ENCODE data around the gene TMEM40.
"Not testable (repeated sequence)": the region's sequence is repeated elsewhere in the genome, so short reads cannot be mapped to it uniquely, and the experiment has no call there.

Gene TMEM40

GRCh38 chr3:12751571-12751970 lies 7.5 kb downstream of the TMEM40 start:
- no peak for DNase-seq (ENCODE audit: low spot score)

DNA sequence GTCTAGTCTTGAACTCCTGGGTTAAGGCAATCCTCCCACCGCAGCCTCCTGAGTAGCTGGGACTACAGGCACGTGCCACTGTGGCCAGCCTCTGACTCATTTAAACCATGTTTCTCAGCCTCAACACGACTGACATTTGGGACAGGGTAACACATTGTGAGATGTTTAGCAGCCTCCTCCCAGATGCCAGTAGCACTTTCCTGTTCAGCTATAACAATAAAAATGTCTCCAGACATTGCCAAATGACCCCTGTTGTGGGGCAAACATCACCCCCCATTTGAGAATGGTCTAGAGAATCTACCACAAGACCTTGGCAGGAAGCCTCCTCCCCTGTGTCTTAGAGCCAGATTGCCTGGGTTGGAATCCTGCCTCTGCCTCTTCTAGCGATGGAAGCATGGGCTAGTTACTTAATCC lies 8.4 kb downstream of the TMEM40 start:
- DNase-seq (ENCODE audit: low spot score) = no peak

- DNase-seq (ENCODE audit: low spot score) = no peak
Observed at GRCh38 chr3:12750223-12750622, 8.8 kb downstream of the TMEM40 start.

DNA sequence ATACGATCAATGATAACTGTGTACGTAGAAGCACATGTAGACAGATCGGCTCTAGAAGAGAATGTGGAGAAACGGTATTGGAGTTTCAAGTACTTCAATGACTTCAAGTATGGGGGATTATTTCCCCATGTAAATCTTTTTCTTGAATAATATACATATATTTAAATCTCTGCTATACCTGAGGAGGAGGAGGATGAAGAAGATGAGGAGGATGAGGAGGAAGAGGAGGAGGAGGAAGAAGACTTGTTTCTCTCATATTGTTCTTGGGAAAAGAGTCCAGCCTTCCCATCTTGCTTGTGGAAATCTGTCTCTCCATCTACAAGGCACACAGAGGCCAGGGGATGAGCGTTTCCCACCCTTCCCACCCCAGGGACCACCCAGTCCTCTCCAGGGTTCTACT lies 10.6 kb downstream of the TMEM40 start:
- no peak for DNase-seq (ENCODE audit: low spot score)

GRCh38 chr3:12746419-12746818 lies 12.6 kb downstream of the TMEM40 start:
- no peak for DNase-seq (ENCODE audit: low spot score)

DNA sequence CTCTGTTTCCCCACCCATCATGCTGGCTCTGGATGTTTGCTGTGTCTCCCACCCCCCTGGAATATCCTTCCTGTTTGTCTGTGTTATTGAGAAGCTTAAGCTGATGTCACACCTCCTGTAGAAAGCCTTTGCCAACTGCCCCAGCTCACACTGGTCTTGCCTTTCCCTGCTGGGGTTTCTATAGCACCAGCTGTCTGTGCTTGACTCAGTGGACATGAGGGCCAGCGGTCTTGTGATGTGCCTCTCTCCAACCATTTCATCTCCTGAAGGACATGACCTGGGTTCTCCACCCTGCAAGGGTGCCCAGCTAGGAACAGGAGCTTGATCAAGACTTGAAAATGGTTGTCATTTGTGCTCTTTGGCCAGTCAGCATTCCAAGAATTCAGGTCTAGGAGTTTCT lies 14.7 kb downstream of the TMEM40 start:
- no peak for DNase-seq (ENCODE audit: low spot score)

DNA sequence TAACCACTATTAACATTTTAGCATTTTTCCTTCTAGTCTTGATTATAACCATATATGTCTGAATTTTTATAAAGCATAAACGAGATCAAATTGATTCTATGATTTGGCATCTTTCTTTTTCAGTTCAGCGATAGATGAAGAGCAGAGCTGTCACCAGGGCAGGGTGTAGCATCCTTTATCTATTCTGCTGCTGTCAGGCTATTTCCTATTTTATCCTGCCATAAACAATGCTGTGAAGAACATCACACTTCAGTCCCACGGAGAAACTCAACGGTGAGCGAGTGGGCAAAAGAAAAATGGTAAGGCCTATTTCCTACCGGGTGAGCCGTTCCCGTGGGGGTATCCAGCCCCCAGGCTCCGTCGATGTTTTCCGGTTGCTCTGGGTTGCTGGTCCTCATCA lies 15.5 kb downstream of the TMEM40 start:
- DNase-seq (ENCODE audit: low spot score) = no peak

- no peak for DNase-seq (ENCODE audit: low spot score)
Observed at GRCh38 chr3:12742330-12743107, 16.5 kb downstream of the TMEM40 start.

GRCh38 chr3:12741209-12741608 lies 17.9 kb downstream of the TMEM40 start:
- DNase-seq (ENCODE audit: low spot score) = no peak

GRCh38 chr3:12737833-12738232 lies 21.2 kb downstream of the TMEM40 start:
- no peak for DNase-seq (ENCODE audit: low spot score)

DNA sequence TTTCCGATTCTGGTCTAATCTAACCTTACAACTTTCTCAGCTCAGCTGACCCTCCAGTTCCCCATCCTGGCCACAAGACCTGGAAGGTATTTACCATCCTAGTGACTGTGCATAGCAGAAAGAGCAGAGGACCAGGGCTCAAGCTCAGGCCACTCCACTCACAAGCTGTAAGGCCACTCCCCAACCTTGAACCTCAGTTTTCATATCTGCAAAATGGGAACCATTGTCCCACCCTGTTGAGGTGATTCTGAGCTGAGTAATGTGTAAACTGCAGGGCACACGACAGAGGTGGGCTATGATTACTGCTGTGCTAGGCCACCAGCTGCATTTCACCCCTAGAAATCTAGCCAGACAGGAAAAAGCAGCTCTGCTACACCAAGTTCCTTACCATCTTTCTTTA lies 21.7 kb downstream of the TMEM40 start:
- no peak for DNase-seq (ENCODE audit: low spot score)

GRCh38 chr3:12734960-12735359 lies 24.1 kb downstream of the TMEM40 start:
- DNase-seq (ENCODE audit: low spot score) = no peak

DNA sequence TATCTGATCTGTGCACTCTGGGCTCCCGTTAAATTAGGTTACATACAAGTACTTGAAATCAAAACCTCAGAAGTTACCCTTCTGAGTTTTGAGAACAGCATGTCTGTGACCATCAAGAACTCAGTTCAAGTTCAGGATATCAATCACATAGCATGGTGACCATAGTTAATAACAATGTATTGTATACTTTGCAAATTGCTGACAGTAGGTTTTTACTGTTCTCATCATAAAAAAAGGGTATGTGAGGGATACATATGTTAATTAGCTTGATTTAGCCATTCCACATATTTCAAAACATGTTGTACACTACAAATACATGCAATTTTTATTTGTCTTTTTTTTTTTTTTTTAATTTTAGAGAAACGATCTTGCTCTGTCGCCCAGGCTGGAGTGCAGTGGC lies 25.5 kb downstream of the TMEM40 start:
- no peak for DNase-seq (ENCODE audit: low spot score)

DNA sequence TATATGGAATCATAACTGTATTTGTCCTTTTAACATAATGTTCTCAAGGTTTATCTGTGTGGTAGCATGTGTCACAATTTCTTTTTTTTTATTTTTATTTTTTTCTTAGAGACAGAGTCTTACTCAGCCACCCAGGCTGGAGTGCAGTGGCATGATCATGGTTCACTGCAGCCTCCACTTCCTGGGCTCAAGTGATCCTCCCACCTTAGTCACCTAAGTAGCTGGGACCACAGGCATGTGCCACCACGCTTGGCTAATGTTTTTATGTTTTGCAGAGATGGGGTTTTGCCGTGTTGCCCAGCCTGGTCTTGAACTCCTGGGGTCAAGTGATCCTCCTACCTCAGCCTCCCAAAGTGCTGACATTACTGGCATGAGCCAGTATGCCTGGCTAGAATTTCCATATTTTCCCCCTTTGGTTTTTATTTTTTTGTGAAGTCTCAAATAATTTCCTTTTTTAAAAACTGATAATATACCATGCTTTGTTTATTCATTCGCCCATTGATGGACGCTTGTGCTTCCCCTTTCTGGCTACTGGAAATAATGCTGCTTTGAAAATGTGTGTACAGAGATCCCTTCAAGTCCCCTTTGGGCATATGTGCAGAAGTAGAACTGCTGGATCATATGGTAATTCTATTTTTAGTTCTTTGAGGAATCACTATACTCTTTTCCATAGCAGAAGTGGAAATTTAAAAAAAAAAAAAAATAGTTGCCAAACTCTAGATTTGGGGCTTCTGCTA lies 28.4 kb downstream of the TMEM40 start:
- no peak for DNase-seq (ENCODE audit: low spot score)

DNA sequence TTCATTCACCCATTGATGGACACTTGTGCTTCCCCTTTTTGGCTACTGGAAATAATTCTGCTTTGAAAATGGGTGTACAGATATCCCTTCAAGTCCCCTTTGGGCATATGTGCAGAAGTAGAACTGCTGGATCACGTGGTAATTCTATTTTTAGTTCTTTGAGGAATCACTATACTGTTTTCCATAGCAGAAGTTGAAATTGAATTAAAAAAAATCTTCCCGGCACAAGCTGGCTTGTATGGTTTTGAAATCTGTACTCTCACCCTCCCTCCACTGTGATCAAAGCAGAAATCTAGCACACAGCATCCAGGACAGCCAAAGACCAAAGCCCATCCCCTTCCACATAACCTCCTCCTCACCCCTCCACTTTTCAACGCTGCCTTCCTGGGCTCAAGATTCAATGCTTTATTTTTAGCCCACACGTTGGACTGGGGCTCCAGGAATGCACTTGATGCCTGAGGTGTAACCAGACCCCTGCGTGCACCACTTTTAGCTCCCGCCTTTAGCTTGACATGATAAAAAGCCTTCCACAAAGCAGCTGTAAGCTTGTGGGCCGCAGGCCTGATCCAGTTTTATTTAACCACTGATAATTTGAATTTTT lies 29.9 kb downstream of the TMEM40 start:
- DNase-seq (ENCODE audit: low spot score) = no peak

DNA sequence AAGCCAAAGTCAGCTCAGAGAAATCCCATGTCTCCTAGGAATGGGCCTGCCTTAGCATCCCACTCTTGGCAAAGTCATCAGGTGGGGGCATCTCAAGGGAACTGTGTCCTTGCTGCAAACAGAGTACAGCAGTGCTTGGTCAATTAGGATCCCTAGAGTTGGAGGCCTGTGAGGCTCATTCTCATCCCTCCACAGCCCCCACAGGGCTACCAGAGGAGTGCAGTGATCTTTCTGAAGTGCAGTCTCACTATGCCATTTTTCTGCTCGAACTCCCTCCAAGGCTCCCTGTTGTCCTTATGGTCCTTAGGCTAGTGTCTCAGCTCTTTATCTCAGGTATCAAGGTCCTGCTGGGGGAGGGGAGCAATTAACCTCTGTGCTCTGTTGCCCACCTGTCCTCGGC lies 31.1 kb downstream of the TMEM40 start:
- no peak for DNase-seq (ENCODE audit: low spot score)

- no peak for DNase-seq (ENCODE audit: low spot score)
Observed at GRCh38 chr3:12727481-12727880, 31.6 kb downstream of the TMEM40 start.

GRCh38 chr3:12725436-12725835 lies 33.6 kb downstream of the TMEM40 start:
- no peak for DNase-seq (ENCODE audit: low spot score)

- DNase-seq (ENCODE audit: low spot score) = no peak
Observed at GRCh38 chr3:12724794-12725193, 34.3 kb downstream of the TMEM40 start.

GRCh38 chr3:12723362-12723761 lies 35.7 kb downstream of the TMEM40 start:
- DNase-seq (ENCODE audit: low spot score) = not testable (repeated sequence)

DNA sequence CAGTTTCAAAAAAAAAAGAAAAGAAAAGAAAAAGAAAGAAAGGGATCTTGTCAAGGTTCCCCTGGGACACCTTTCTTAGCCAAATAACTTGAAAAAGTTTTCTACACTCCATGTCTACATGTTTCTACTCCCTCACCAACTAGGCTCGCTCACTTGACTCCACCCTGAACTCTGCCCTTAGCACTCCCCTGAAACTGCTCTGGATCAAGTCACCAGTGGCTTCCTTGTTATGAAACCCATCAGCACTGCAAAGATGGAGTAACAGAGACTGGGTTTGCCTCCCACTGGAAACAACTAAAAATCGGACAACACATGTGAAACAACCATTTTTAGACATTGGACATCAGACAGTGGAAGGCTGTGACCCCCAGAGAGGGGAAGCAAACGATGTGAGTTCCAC lies 36.8 kb downstream of the TMEM40 start:
- no peak for DNase-seq (ENCODE audit: low spot score)

DNA sequence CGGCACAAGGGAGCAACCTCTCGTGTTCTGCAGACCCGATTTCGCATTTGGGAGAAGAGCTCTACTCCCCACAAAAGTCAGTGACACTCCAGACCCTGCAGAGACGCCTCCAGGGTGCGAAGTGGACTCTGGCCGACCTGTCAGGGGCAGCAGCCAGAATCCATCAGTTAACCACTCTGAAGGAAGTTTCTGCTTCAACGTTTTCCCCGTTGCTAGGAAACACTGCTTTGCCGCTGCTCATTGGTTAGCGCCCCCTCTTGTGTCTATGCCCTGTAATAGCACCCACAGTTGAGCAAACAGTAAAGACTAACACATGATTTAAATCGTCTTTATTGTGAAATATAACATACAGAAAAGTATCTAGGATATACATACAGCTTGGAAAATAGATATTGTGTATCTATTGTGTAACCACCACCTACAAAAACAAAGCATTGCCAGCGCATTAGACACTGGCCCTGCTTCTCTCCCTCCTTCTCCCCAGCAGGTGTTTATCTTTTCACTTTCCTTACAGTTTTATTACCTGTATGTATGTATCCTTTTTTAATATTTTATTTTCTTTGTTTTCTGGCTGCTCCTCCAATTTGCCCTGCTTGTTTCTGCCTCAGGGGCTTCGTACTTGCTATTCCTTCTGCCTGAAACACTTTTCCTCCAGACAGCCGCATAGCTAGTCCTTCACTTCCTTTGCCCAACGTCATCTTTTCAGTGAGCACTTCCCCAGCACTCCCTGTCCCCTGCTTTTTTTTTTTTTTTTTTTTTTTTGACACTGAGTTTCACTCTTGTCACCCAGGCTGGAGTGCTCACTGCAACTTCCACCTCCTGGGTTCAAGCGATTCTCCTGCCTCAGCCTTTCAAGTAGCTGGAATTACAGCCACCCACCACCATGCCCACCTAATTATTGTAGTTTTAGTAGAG lies 38.8 kb downstream of the TMEM40 start:
- DNase-seq (ENCODE audit: low spot score) = peak; percentile 79

Data from hematopoietic multipotent progenitor cell treated with erythropoietin and hydrocortisone succinate and interleukin-3 and kit ligand, for 15 days (in vitro differentiated cells).